GM23338 (cell line): ENCODE measurements around the gene ITIH4. TPM values are rescaled to one million over a fixed set of nuclear protein-coding genes. Genes with fewer than 3 reads are reported as not detected.

ENCODE experiments used
- ATAC-seq: fragments of 200-7000 bp; cut with Tn5 transposase; 3 replicates; pipeline ENCODE4 v1.9.1; 2020
- DNase-seq: peaks from one replicate; pipeline ENCODE4 v3.0.0-alpha.2; 2015; ENCODE audit warnings: low spot score
- H2AFZ ChIP-seq: fragments of 200-600 bp; sonication (generic); 2 replicates; pipeline ENCODE4 v1.8.0; 2016; ENCODE audit warnings: antibody characterized with exemption, mild to moderate bottlenecking, moderate library complexity
- H3F3A ChIP-seq: fragments of 200-600 bp; sonication (generic); replicated peaks from 2 replicates; pipeline ENCODE4 v1.8.0; 2017; ENCODE audit warnings: antibody characterized with exemption, mixed run types, low read depth
- H3K27ac ChIP-seq: fragments of 200-600 bp; sonication (generic); 2 replicates; pipeline ENCODE4 v1.6.1; 2016; ENCODE audit warnings: low read depth
- H3K27me3 ChIP-seq: fragments of 200-600 bp; sonication (generic); 2 replicates; pipeline ENCODE4 v1.8.0; 2016; ENCODE audit warnings: mild to moderate bottlenecking, mixed run types, moderate library complexity; ENCODE audit not compliant: insufficient read depth
- H3K36me3 ChIP-seq: fragments of 200-600 bp; sonication (generic); 2 replicates; pipeline ENCODE4 v1.8.0; 2016; ENCODE audit warnings: mild to moderate bottlenecking; ENCODE audit not compliant: insufficient read depth
- H3K4me1 ChIP-seq: fragments of 200-600 bp; sonication (generic); 2 replicates; pipeline ENCODE4 v1.8.0; 2016; ENCODE audit warnings: mild to moderate bottlenecking, moderate library complexity; ENCODE audit not compliant: insufficient read depth
- H3K4me2 ChIP-seq: fragments of 200-600 bp; sonication (generic); 2 replicates; pipeline ENCODE4 v1.7.1; 2017; ENCODE audit warnings: mixed run types
- H3K4me3 ChIP-seq: fragments of 200-600 bp; sonication (generic); 2 replicates; pipeline ENCODE4 v1.6.1; 2016; ENCODE audit warnings: mixed run types
- H3K79me2 ChIP-seq: fragments of 200-600 bp; sonication (generic); replicated peaks from 2 replicates; pipeline ENCODE4 v1.8.0; 2017; ENCODE audit warnings: mild to moderate bottlenecking; ENCODE audit not compliant: insufficient read depth
- H3K9me2 ChIP-seq: fragments of 200-600 bp; sonication (generic); 2 replicates; pipeline ENCODE4 v1.8.0; 2017; ENCODE audit not compliant: insufficient read depth
- H4K20me1 ChIP-seq: fragments of 200-600 bp; sonication (generic); replicated peaks from 2 replicates; pipeline ENCODE4 v1.8.0; 2017; ENCODE audit warnings: mild to moderate bottlenecking; ENCODE audit not compliant: insufficient read depth
- H3K27ac Mint-ChIP-seq: 2 replicates; pipeline ENCODE4 v1.8.0; 2020; ENCODE audit warnings: inconsistent platforms, mild to moderate bottlenecking, moderate library complexity, mixed read lengths
- H3K27me3 Mint-ChIP-seq: 3 replicates; pipeline ENCODE4 v1.8.0; 2022; ENCODE audit warnings: low read depth, mild to moderate bottlenecking, moderate library complexity, mixed read lengths, inconsistent platforms; ENCODE audit not compliant: insufficient read depth, poor library complexity
- H3K36me3 Mint-ChIP-seq: 3 replicates; pipeline ENCODE4 v1.8.0; 2021; ENCODE audit warnings: low read depth, mild to moderate bottlenecking, inconsistent platforms, moderate library complexity, mixed read lengths
- H3K4me1 Mint-ChIP-seq: 3 replicates; pipeline ENCODE4 v1.8.0; 2020; ENCODE audit warnings: mild to moderate bottlenecking, inconsistent platforms, mixed read lengths
- H3K4me3 Mint-ChIP-seq: 3 replicates; pipeline ENCODE4 v1.8.0; 2021; ENCODE audit warnings: moderate library complexity, mild to moderate bottlenecking, inconsistent platforms, mixed read lengths
- H3K9me3 Mint-ChIP-seq: 3 replicates; pipeline ENCODE4 v1.8.0; 2020; ENCODE audit warnings: moderate library complexity, mild to moderate bottlenecking, inconsistent platforms, mixed read lengths
- CREB1 ChIP-seq: fragments of 250-450 bp; sonication (Bioruptor Pico); IDR thresholded peaks from 2 replicates; pipeline ENCODE4 v1.5.0; 2020; ENCODE audit warnings: low read depth, mild to moderate bottlenecking, moderate library complexity
- EZH2 ChIP-seq: fragments of 200-600 bp; sonication (generic); IDR thresholded peaks from one replicate; pipeline ENCODE4 v1.8.0; 2017; ENCODE audit warnings: antibody characterized with exemption, mild to moderate bottlenecking, low read depth; ENCODE audit not compliant: unreplicated experiment
- EZH2phosphoT487 ChIP-seq: fragments of 200-600 bp; sonication (generic); IDR thresholded peaks from one replicate; pipeline ENCODE4 v1.8.1; 2018; ENCODE audit warnings: antibody characterized with exemption; ENCODE audit not compliant: unreplicated experiment
- JUNB ChIP-seq: IDR thresholded peaks from one replicate; pipeline ENCODE4 v1.6.1; 2016; ENCODE audit warnings: antibody characterized with exemption; ENCODE audit not compliant: unreplicated experiment
- NANOG ChIP-seq: IDR thresholded peaks from 2 replicates; pipeline ENCODE4 v1.6.1; 2016; ENCODE audit warnings: antibody characterized with exemption, borderline replicate concordance
- POLR2AphosphoS5 ChIP-seq: IDR thresholded peaks from 2 replicates; pipeline ENCODE4 v1.6.1; 2016; ENCODE audit warnings: antibody characterized with exemption, low read depth
- STAT1 ChIP-seq: IDR thresholded peaks from one replicate; pipeline ENCODE4 v1.6.1; 2016; ENCODE audit warnings: antibody characterized with exemption; ENCODE audit not compliant: unreplicated experiment
- ZNF114 ChIP-seq: fragments of 250-450 bp; sonication (Bioruptor Pico); IDR thresholded peaks from 2 replicates; pipeline ENCODE4 v1.5.0; 2020; ENCODE audit warnings: mild to moderate bottlenecking, moderate library complexity
- ZNF331 ChIP-seq: fragments of 250-450 bp; sonication (Bioruptor Pico); IDR thresholded peaks from 2 replicates; pipeline ENCODE4 v1.5.0; 2020; ENCODE audit warnings: low read depth, mild to moderate bottlenecking, moderate library complexity
- polyA plus RNA-seq: library from polyadenylated mRNA; unstranded; fragments of >200 nt; fragmentation: Nextera tagmentation; extraction: Ambion mirVana; gene quantifications from 2 replicates; pipeline ENCODE4 v1.2.1, GENCODE V29; 2016
- total RNA-seq: library from RNA; depleted of rRNA; stranded (reverse); fragments of >200 nt; shearing (Covaris generic); gene quantifications from 2 replicates; pipeline ENCODE4 v1.2.3, GENCODE V29; 2014
- TF ChIP-seq, protein P1 (sequence below), 2 experiments: fragments of 200-600 bp in 1 of 2; sonication (generic) in 1 of 2; conservative IDR thresholded peaks; 2 replicates each; pipeline versions ENCODE4 v1.5.1 to v1.6.1; 2016 to 2017; ENCODE audit warnings: antibody characterized with exemption in 2 of 2, low read depth in 2 of 2, mild to moderate bottlenecking in 2 of 2, moderate library complexity in 1 of 2
- TF ChIP-seq, protein P2 (sequence below): IDR thresholded peaks from 2 replicates; pipeline ENCODE4 v1.6.1; 2016; ENCODE audit warnings: antibody characterized with exemption
- TF ChIP-seq, protein P3 (sequence below): IDR thresholded peaks from one replicate; pipeline ENCODE4 v1.6.1; 2018; ENCODE audit warnings: antibody characterized with exemption; ENCODE audit not compliant: unreplicated experiment
- TF ChIP-seq, protein P4 (sequence below): fragments of 250-450 bp; sonication (Bioruptor Pico); IDR thresholded peaks from 2 replicates; pipeline ENCODE4 v1.5.0; 2020; ENCODE audit warnings: mild to moderate bottlenecking, moderate library complexity

ITIH4 gene
- total and polyA plus RNA-seq, 2 experiments from 2014 or later, result 0.82 to 1.4 TPM

DNA sequence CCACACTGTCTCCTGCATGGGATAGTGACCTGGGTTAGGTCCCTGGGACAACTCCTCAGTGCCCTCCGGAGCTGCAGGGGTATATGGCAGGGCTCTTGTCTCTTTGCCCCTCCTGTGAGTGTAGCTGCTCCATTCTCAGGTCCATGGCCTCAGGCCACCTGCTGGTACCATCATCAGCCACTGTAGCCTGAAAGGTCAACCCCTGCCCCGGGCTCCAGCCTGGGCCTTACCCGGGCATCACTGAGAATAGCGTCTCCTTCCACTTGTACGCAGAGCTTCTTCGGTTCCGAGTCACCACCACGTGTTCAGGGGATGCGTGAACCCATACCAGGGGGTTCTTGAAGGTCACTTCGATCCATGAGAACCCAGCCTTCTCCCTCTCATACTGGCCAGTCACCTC lies 13.8 kb downstream of the ITIH4 start:
- Histone ChIP-seq H4K20me1 (no peaks in the 10 kb centered on the region), H2AFZ (no peak overlapping the region), H3K4me1 (peaks cover 7% of the 10 kb centered on the region; the same call in 1 of the 2 replicates), H3K4me3 (no peak overlapping the region), H3K27me3 (no peaks in the 10 kb centered on the region), H3K9me2 (no peaks in the 10 kb centered on the region), H3F3A (no peaks in the 10 kb centered on the region), H3K79me2 (no peaks in the 10 kb centered on the region), H3K4me2 (no peak overlapping the region), H3K36me3 (no peaks in the 10 kb centered on the region), H3K27ac (no peak overlapping the region)
- TF ChIP-seq, protein P1, sequence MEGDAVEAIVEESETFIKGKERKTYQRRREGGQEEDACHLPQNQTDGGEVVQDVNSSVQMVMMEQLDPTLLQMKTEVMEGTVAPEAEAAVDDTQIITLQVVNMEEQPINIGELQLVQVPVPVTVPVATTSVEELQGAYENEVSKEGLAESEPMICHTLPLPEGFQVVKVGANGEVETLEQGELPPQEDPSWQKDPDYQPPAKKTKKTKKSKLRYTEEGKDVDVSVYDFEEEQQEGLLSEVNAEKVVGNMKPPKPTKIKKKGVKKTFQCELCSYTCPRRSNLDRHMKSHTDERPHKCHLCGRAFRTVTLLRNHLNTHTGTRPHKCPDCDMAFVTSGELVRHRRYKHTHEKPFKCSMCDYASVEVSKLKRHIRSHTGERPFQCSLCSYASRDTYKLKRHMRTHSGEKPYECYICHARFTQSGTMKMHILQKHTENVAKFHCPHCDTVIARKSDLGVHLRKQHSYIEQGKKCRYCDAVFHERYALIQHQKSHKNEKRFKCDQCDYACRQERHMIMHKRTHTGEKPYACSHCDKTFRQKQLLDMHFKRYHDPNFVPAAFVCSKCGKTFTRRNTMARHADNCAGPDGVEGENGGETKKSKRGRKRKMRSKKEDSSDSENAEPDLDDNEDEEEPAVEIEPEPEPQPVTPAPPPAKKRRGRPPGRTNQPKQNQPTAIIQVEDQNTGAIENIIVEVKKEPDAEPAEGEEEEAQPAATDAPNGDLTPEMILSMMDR (conservative IDR thresholded peaks at IDR 0.05; ENCODE audit: low read depth in 2 of 2), result no peak
- TF ChIP-seq ZNF331 (no peak), NANOG (no peak), JUNB (no peak), STAT1 (no peak), CREB1 (CRISPR knock-in tag) (no peak), EZH2 (no peak), ZNF114 (CRISPR knock-in tag) (no peak), EZH2phosphoT487 (no peak), POLR2AphosphoS5 (no peak)
- TF ChIP-seq, protein P2, sequence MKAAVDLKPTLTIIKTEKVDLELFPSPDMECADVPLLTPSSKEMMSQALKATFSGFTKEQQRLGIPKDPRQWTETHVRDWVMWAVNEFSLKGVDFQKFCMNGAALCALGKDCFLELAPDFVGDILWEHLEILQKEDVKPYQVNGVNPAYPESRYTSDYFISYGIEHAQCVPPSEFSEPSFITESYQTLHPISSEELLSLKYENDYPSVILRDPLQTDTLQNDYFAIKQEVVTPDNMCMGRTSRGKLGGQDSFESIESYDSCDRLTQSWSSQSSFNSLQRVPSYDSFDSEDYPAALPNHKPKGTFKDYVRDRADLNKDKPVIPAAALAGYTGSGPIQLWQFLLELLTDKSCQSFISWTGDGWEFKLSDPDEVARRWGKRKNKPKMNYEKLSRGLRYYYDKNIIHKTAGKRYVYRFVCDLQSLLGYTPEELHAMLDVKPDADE, result no peak
- TF ChIP-seq, protein P3, sequence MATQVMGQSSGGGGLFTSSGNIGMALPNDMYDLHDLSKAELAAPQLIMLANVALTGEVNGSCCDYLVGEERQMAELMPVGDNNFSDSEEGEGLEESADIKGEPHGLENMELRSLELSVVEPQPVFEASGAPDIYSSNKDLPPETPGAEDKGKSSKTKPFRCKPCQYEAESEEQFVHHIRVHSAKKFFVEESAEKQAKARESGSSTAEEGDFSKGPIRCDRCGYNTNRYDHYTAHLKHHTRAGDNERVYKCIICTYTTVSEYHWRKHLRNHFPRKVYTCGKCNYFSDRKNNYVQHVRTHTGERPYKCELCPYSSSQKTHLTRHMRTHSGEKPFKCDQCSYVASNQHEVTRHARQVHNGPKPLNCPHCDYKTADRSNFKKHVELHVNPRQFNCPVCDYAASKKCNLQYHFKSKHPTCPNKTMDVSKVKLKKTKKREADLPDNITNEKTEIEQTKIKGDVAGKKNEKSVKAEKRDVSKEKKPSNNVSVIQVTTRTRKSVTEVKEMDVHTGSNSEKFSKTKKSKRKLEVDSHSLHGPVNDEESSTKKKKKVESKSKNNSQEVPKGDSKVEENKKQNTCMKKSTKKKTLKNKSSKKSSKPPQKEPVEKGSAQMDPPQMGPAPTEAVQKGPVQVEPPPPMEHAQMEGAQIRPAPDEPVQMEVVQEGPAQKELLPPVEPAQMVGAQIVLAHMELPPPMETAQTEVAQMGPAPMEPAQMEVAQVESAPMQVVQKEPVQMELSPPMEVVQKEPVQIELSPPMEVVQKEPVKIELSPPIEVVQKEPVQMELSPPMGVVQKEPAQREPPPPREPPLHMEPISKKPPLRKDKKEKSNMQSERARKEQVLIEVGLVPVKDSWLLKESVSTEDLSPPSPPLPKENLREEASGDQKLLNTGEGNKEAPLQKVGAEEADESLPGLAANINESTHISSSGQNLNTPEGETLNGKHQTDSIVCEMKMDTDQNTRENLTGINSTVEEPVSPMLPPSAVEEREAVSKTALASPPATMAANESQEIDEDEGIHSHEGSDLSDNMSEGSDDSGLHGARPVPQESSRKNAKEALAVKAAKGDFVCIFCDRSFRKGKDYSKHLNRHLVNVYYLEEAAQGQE, result no peak
- TF ChIP-seq, protein P4, sequence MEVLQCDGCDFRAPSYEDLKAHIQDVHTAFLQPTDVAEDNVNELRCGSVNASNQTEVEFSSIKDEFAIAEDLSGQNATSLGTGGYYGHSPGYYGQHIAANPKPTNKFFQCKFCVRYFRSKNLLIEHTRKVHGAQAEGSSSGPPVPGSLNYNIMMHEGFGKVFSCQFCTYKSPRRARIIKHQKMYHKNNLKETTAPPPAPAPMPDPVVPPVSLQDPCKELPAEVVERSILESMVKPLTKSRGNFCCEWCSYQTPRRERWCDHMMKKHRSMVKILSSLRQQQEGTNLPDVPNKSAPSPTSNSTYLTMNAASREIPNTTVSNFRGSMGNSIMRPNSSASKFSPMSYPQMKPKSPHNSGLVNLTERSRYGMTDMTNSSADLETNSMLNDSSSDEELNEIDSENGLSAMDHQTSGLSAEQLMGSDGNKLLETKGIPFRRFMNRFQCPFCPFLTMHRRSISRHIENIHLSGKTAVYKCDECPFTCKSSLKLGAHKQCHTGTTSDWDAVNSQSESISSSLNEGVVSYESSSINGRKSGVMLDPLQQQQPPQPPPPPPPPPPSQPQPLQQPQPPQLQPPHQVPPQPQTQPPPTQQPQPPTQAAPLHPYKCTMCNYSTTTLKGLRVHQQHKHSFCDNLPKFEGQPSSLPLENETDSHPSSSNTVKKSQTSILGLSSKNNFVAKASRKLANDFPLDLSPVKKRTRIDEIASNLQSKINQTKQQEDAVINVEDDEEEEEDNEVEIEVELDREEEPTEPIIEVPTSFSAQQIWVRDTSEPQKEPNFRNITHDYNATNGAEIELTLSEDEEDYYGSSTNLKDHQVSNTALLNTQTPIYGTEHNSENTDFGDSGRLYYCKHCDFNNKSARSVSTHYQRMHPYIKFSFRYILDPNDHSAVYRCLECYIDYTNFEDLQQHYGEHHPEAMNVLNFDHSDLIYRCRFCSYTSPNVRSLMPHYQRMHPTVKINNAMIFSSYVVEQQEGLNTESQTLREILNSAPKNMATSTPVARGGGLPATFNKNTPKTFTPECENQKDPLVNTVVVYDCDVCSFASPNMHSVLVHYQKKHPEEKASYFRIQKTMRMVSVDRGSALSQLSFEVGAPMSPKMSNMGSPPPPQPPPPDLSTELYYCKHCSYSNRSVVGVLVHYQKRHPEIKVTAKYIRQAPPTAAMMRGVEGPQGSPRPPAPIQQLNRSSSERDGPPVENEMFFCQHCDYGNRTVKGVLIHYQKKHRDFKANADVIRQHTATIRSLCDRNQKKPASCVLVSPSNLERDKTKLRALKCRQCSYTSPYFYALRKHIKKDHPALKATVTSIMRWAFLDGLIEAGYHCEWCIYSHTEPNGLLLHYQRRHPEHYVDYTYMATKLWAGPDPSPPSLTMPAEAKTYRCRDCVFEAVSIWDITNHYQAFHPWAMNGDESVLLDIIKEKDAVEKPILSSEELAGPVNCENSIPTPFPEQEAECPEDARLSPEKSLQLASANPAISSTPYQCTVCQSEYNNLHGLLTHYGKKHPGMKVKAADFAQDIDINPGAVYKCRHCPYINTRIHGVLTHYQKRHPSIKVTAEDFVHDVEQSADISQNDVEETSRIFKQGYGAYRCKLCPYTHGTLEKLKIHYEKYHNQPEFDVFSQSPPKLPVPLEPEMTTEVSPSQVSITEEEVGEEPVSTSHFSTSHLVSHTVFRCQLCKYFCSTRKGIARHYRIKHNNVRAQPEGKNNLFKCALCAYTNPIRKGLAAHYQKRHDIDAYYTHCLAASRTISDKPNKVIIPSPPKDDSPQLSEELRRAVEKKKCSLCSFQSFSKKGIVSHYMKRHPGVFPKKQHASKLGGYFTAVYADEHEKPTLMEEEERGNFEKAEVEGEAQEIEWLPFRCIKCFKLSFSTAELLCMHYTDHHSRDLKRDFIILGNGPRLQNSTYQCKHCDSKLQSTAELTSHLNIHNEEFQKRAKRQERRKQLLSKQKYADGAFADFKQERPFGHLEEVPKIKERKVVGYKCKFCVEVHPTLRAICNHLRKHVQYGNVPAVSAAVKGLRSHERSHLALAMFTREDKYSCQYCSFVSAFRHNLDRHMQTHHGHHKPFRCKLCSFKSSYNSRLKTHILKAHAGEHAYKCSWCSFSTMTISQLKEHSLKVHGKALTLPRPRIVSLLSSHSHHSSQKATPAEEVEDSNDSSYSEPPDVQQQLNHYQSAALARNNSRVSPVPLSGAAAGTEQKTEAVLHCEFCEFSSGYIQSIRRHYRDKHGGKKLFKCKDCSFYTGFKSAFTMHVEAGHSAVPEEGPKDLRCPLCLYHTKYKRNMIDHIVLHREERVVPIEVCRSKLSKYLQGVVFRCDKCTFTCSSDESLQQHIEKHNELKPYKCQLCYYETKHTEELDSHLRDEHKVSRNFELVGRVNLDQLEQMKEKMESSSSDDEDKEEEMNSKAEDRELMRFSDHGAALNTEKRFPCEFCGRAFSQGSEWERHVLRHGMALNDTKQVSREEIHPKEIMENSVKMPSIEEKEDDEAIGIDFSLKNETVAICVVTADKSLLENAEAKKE (CRISPR knock-in tag), result no peak
- Mint-ChIP-seq H3K27me3 (peaks cover 18% of the 10 kb centered on the region), H3K4me3 (no peak overlapping the region), H3K27ac (no peak overlapping the region), H3K36me3 (no peaks in the 10 kb centered on the region), H3K9me3 (no peaks in the 10 kb centered on the region; the same call in 1 of the 3 replicates), H3K4me1 (peaks cover 18% of the 10 kb centered on the region)
- ATAC-seq (no peak), DNase-seq (no peak)
